Upper lobe of right lung (tissue), 1 donor: ENCODE results near the gene ZBTB16. TPM values are rescaled to one million over a fixed set of nuclear protein-coding genes. Genes with fewer than 3 reads are reported as not detected.

Source experiments
- ATAC-seq: fragments of 200-7000 bp; cut with Tn5 transposase; one replicate; pipeline ENCODE4 v1.9.1; 2020; ENCODE audit warnings: mild to moderate bottlenecking, moderate library complexity
- DNase-seq: peaks from one replicate; pipeline ENCODE4 v3.0.0-alpha.2; 2020
- H3K27ac ChIP-seq: fragments of 200-600 bp; one replicate; pipeline ENCODE4 v1.8.0; 2022
- H3K27me3 ChIP-seq: fragments of 200-600 bp; one replicate; pipeline ENCODE4 v1.8.0; 2022; ENCODE audit warnings: mild to moderate bottlenecking
- H3K36me3 ChIP-seq: fragments of 200-600 bp; one replicate; pipeline ENCODE4 v1.8.0; 2022
- H3K4me1 ChIP-seq: fragments of 200-600 bp; one replicate; pipeline ENCODE4 v1.8.0; 2022
- H3K4me3 ChIP-seq: fragments of 200-600 bp; one replicate; pipeline ENCODE4 v1.8.0; 2022; ENCODE audit warnings: mild to moderate bottlenecking
- H3K9me3 ChIP-seq: fragments of 200-600 bp; one replicate; pipeline ENCODE4 v1.8.0; 2022
- CTCF ChIP-seq: fragments of 200-600 bp; IDR thresholded peaks from one replicate; pipeline ENCODE4 v1.8.0; 2022; ENCODE audit warnings: antibody characterized with exemption
- intact Hi-C: fragments of 100-400 bp; cut with DNase I; formaldehyde crosslinking; loops from one replicate; pipeline ENCODE4 v1.11.0; 2022
- total RNA-seq: library from RNA; stranded (reverse); fragmentation: NEBNext Ultra II Directional; extraction: Animal tissue kit (Norgen Biotek cat#: 25700); gene quantifications from one replicate; pipeline ENCODE4 v1.2.1, GENCODE V29; 2021
- donor health status: DM: no; HTN: yes; CAD: no; lungs with severe emphysema.

Gene ZBTB16
- total RNA-seq, 1 donor from 2014 or later = 221 TPM

DNA sequence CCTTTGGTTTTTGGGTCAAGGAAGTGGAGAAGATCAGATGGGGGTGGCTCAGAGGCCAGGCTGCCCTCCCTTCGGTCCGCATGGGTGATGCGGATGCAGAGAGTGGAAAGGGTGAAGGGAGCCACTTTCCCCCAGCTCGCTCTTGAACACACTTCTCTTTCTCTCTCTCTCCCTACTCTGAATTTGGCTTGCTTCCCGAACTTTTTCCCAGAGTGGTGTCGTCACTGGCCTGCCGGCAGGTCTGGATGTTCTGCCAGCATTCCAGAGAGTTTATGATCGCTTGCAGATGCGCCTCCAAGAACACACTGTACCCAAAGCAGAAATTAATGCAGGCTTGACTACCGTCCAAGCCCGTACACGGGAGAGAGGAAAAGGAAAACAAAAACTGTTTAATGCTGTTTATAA lies 103.2 kb downstream of the ZBTB16 start:
- no peak overlapping the region for H3K4me3 ChIP-seq
- H3K9me3 ChIP-seq = no peaks in the 10 kb centered on the region
- peaks cover 12% of the 10 kb centered on the region for H3K36me3 ChIP-seq
- no peaks in the 10 kb centered on the region for H3K27me3 ChIP-seq
- peaks cover 91% of the 10 kb centered on the region for H3K4me1 ChIP-seq
- ATAC-seq = peak; percentile 76
- intact Hi-C loops = no loop called here
- DNase-seq = peak; percentile 84
- peak overlapping the region; percentile 97 for H3K27ac ChIP-seq
- TF ChIP-seq CTCF = no peak

DNA sequence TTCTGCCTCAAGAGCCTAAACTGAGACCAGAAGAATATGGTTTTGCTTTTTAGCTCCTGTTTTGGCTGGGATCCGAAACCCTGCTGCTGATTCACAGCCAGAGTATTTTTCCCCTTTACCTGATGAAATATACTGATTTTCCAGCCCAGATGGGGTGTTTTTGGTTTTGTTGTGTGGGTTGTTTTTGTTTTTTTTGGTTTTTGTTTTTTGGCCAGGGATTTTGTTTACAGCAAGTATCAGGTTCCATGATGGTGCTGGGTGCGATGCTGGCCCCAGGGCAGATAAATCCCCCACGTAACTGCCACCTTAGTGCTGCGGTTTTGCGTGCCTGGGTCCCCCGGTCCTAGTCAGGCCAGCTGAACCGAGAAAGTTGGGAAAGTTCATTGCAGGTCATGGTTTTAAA lies 103.7 kb downstream of the ZBTB16 start:
- H3K27ac ChIP-seq = peak overlapping the region; percentile 97
- no peaks in the 10 kb centered on the region for H3K27me3 ChIP-seq
- H3K4me1 ChIP-seq = peaks cover 91% of the 10 kb centered on the region
- H3K4me3 ChIP-seq = no peak overlapping the region
- H3K9me3 ChIP-seq = no peaks in the 10 kb centered on the region
- no peak for TF ChIP-seq CTCF
- ATAC-seq (no peak), DNase-seq (no peak)
- intact Hi-C loops = no loop called here
- peaks cover 8% of the 10 kb centered on the region for H3K36me3 ChIP-seq

DNA sequence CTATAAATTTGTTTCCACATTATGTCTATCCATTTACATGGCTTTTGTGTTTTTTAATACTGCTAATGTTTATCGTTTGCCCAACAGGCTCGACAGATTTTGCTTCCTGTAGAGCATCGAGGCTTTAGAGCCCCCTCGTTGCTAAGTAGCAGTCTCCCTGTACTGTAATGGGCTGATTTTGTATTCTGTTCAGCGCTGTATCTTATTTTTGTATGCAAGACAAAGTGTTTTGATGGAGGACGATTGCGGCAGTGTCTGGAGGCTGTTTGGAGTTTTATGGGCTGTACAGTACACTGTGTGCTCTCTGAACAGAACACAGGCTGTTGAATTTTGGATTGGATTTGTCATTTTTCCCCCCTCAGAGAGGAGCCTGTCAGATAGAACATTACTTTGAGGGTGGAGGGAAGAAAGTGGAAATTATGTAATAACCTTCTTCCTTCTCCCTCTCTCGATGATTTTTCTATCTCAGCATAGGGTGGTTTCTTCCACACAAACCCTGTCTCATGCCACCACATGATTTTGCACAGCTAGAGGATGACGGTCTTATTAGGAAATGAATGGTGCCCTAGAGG lies 104.4 kb downstream of the ZBTB16 start:
- ATAC-seq (peak; percentile 28), DNase-seq (no peak)
- intact Hi-C loops = no loop called here
- peaks cover 3% of the 10 kb centered on the region for H3K36me3 ChIP-seq
- no peaks in the 10 kb centered on the region for H3K9me3 ChIP-seq
- peak overlapping the region; percentile 97 for H3K27ac ChIP-seq
- no peak for TF ChIP-seq CTCF
- peaks cover 91% of the 10 kb centered on the region for H3K4me1 ChIP-seq
- no peak overlapping the region for H3K4me3 ChIP-seq
- no peaks in the 10 kb centered on the region for H3K27me3 ChIP-seq

DNA sequence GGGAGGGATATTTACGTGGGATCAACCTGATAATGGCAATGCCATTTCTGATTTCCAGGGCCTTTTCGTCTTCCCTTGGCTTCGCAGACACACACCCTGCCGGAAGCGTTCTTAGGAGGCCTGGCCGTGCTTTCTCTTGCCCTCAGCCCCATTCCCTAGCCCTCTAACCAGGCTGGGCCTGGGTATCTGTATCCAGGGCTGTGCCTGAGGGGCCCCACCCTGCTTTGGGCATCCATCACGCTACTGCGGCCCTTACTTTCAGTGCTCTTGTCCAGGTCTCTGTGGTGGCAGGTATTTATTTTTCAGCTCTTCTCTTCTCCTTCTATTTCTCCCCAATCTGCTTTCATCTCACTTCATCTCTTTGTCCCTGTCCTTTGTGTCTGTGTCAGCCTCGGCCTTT lies 105.0 kb downstream of the ZBTB16 start:
- no peak overlapping the region for H3K4me3 ChIP-seq
- intact Hi-C loops = no loop called here
- H3K27ac ChIP-seq = peak overlapping the region; percentile 97
- ATAC-seq = no peak
- no peak for DNase-seq
- peaks cover 91% of the 10 kb centered on the region for H3K4me1 ChIP-seq
- H3K36me3 ChIP-seq = no peaks in the 10 kb centered on the region
- H3K9me3 ChIP-seq = no peaks in the 10 kb centered on the region
- H3K27me3 ChIP-seq = no peaks in the 10 kb centered on the region
- no peak for TF ChIP-seq CTCF

DNA sequence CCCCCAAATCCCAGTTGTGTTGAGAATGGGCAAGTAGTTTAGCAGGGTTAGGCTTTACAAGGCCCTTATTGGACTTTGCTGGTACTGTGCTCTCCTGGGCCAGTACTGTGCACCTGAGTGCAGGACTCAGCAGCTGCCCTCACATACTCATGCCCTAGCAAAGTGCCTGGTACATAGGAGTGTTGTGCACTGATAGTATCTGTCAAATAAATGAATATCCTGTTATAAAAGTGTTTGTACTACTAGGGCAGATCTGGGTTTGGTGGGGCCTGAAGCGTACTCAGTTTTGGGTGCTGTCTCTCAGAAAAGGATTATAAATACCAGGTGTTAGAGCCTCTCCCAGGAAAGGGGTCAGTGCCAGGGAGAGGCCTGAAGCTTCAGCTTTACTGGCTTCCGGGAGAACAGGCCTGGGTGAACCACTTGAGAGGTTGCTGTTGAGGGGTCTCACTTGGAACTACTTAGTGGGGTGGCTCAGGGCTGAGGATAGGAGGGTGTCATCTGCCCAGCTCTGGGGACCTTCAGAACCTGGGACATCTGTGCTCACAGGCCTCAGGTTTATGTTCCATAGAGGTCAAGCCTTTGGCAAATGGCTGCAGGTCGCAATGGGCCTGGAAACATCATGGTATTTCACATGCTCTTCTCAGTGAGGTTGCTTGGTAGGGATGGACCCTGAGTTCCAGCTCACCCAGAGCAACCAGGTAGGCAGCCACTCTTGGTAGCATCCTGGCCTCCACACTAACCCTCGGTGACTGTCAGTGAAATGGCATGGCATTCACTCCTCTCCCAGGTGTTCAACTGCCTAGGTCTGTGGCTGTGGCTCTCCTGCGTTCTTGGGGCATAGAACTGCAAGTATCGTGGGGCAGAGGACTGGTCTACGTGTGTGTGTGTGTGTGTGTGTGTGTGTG lies 106.1 kb downstream of the ZBTB16 start:
- H3K27me3 ChIP-seq = no peaks in the 10 kb centered on the region
- DNase-seq = no peak
- peak overlapping the region; percentile 97 for H3K27ac ChIP-seq
- no peak for TF ChIP-seq CTCF
- intact Hi-C loops = no loop called here
- no peak overlapping the region for H3K4me3 ChIP-seq
- H3K36me3 ChIP-seq = no peaks in the 10 kb centered on the region
- no peak for ATAC-seq
- no peaks in the 10 kb centered on the region for H3K9me3 ChIP-seq
- H3K4me1 ChIP-seq = peaks cover 93% of the 10 kb centered on the region
